OCI-LY7 (cell line): ENCODE data around the gene NAA30. TPM values are rescaled to one million over a fixed set of nuclear protein-coding genes. Genes with fewer than 3 reads are reported as not detected.

Source experiments
- BruUV-seq: library from RNA; stranded (reverse); fragments of 400-500 nt; replicated peaks from 2 replicates; lab custom pipeline; 2021; lab: Mats Ljungman, UMichigan
- CTCF ChIA-PET: fragments of 300-600 bp; sonication (Branson Sonifier 250); formaldehyde crosslinking; loops from one replicate; lab custom pipeline; 2022; ENCODE audit warnings: antibody characterized with exemption; ENCODE audit not compliant: unreplicated experiment; lab: Charles Lee
- POLR2A ChIA-PET: fragments of 300-600 bp; sonication (Branson Sonifier 250); formaldehyde crosslinking; loops from one replicate; lab custom pipeline; 2022; ENCODE audit warnings: antibody characterized with exemption; lab: Charles Lee
- DNase-seq: peaks from one replicate; pipeline ENCODE4 v3.0.0-alpha.2; 2015; ENCODE audit warnings: low spot score
- H2AFZ ChIP-seq: fragments of 200-600 bp; sonication (generic), shearing (Covaris generic); 2 replicates; pipeline ENCODE4 v1.6.1; 2014; ENCODE audit warnings: mild to moderate bottlenecking, antibody characterized with exemption, low read length, moderate library complexity
- H3K27ac ChIP-seq: fragments of 200-600 bp; sonication (generic); 2 replicates; pipeline ENCODE4 v1.5.1; 2014; ENCODE audit warnings: mixed run types, low read depth, mild to moderate bottlenecking, moderate library complexity, low read length, inconsistent platforms; ENCODE audit not compliant: poor library complexity, severe bottlenecking
- H3K36me3 ChIP-seq: fragments of 200-600 bp; sonication (generic); 2 replicates; pipeline ENCODE4 v1.6.1; 2014; ENCODE audit warnings: mild to moderate bottlenecking, antibody characterized with exemption, low read length, moderate library complexity, mixed read lengths; ENCODE audit not compliant: insufficient read depth
- H3K4me1 ChIP-seq: fragments of 200-600 bp; sonication (generic); 2 replicates; pipeline ENCODE4 v1.5.1; 2014; ENCODE audit warnings: mild to moderate bottlenecking, low read length; ENCODE audit not compliant: insufficient read depth, poor library complexity, severe bottlenecking
- H3K4me2 ChIP-seq: fragments of 200-600 bp; sonication (generic); 2 replicates; pipeline ENCODE4 v1.6.1; 2014; ENCODE audit warnings: mild to moderate bottlenecking, low read length
- H3K4me3 ChIP-seq: fragments of 200-600 bp; sonication (generic); 2 replicates; pipeline ENCODE4 v1.5.1; 2014; ENCODE audit warnings: mild to moderate bottlenecking, low read depth, low read length; ENCODE audit not compliant: poor library complexity, severe bottlenecking
- H3K79me2 ChIP-seq: fragments of 200-600 bp; sonication (generic); 2 replicates; pipeline ENCODE4 v1.6.1; 2016; ENCODE audit warnings: low read depth, mild to moderate bottlenecking, low read length, moderate library complexity, mixed read lengths; ENCODE audit not compliant: insufficient read depth
- H3K9me2 ChIP-seq: fragments of 200-600 bp; sonication (generic); 2 replicates; pipeline ENCODE4 v1.6.1; 2016; ENCODE audit warnings: mild to moderate bottlenecking, low read length, mixed read lengths; ENCODE audit not compliant: insufficient read depth
- H3K9me3 ChIP-seq: fragments of 200-600 bp; sonication (generic); 2 replicates; pipeline ENCODE4 v1.6.1; 2014; ENCODE audit warnings: mild to moderate bottlenecking, mixed run types, low read length, mixed read lengths
- H4K20me1 ChIP-seq: fragments of 200-600 bp; sonication (generic); 2 replicates; pipeline ENCODE4 v1.6.1; 2014; ENCODE audit warnings: mild to moderate bottlenecking, antibody characterized with exemption, low read length, moderate library complexity, mixed read lengths; ENCODE audit not compliant: insufficient read depth
- EZH2phosphoT487 ChIP-seq: fragments of 200-600 bp; sonication (generic); IDR thresholded peaks from 2 replicates; pipeline ENCODE4 v1.6.1; 2018; ENCODE audit warnings: low read depth, borderline replicate concordance, mild to moderate bottlenecking, mixed run types, antibody characterized with exemption, low read length, moderate library complexity, mixed read lengths
- intact Hi-C: fragments of 100-400 bp; cut with micrococcal nuclease; formaldehyde crosslinking; loops from one replicate; pipeline ENCODE4 v1.10.0; 2022; ENCODE audit not compliant: unreplicated experiment
- total RNA-seq, 2 experiments: library from RNA; depleted of rRNA in 1 of 2; stranded (reverse); fragments of >200 nt in 1 of 2; shearing (Covaris generic) in 1 of 2; gene quantifications; 2 replicates each; pipeline ENCODE4 v1.2.3, GENCODE V29; 2014 to 2022
- TF ChIP-seq, protein P1 (sequence below): fragments of 200-600 bp; sonication (generic); conservative IDR thresholded peaks from 2 replicates; pipeline ENCODE4 v1.5.1; 2014; ENCODE audit warnings: mild to moderate bottlenecking, antibody characterized with exemption, low read length, moderate library complexity, mixed read lengths

NAA30 gene
- total RNA-seq, 2 experiments from 2014 or later = 7.4 to 18.1 TPM

DNA sequence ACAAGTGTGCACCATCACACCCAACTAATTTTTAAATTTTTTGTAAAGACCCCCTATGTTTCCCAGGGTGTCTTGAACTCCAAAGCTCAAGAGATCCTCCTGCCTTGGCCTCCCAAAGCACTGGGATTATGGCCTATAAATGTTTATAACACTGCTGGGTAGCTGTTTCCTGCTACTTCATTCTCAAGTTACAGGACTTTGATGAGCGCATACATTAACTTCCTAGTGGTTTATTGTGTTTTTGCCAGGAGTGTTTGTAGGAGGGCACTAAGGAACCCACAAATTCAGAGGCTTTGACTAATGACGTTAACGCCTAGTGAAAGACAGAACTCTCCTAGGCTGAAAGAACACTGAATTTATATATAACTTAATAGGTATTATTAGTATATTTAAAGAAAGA, 15.2 kb upstream of the NAA30 start:
- intact Hi-C loops = no loop called here
- H3K79me2 ChIP-seq = no peaks in the 10 kb centered on the region
- H3K36me3 ChIP-seq = no peaks in the 10 kb centered on the region
- no peak for DNase-seq
- no peak overlapping the region for H3K27ac ChIP-seq
- ChIA-PET POLR2A (no interaction called here), CTCF (no interaction called here)
- H3K4me3 ChIP-seq = no peak overlapping the region
- no peak overlapping the region for H2AFZ ChIP-seq
- H4K20me1 ChIP-seq = no peaks in the 10 kb centered on the region
- H3K9me3 ChIP-seq = no peaks in the 10 kb centered on the region
- no peaks in the 10 kb centered on the region for H3K4me1 ChIP-seq
- BruUV-seq = no TSS peak
- TF ChIP-seq, protein P1, sequence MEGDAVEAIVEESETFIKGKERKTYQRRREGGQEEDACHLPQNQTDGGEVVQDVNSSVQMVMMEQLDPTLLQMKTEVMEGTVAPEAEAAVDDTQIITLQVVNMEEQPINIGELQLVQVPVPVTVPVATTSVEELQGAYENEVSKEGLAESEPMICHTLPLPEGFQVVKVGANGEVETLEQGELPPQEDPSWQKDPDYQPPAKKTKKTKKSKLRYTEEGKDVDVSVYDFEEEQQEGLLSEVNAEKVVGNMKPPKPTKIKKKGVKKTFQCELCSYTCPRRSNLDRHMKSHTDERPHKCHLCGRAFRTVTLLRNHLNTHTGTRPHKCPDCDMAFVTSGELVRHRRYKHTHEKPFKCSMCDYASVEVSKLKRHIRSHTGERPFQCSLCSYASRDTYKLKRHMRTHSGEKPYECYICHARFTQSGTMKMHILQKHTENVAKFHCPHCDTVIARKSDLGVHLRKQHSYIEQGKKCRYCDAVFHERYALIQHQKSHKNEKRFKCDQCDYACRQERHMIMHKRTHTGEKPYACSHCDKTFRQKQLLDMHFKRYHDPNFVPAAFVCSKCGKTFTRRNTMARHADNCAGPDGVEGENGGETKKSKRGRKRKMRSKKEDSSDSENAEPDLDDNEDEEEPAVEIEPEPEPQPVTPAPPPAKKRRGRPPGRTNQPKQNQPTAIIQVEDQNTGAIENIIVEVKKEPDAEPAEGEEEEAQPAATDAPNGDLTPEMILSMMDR = no peak
- no peak for TF ChIP-seq EZH2phosphoT487
- no peaks in the 10 kb centered on the region for H3K9me2 ChIP-seq
- H3K4me2 ChIP-seq = no peak overlapping the region

DNA sequence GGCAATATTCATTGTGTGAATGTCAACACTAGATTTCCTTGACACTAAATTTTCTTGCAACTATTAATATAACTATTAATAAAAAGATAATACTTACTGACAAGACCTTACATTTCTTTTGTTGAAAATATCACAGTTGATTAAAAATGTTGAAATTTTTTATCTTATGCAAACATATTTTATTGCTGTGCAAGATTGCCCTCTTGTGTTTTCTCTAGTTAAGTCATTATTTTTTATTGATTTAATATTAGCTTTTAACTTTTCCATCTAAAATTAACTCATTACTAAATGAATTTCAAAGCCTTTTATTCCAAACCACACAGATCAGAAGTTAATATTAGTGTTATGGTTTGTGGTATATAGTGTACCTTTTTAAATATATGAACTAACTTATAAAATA, 11.7 kb upstream of the NAA30 start:
- no peak overlapping the region for H3K4me2 ChIP-seq
- POLR2A ChIA-PET = interaction anchor here (0.6 to 0.9 kb wide), 2 partner anchors 11 to 16 kb away, joined by 4 read pairs; no protein-coding TSS in a partner anchor
- no peak overlapping the region for H2AFZ ChIP-seq
- H3K27ac ChIP-seq = no peak overlapping the region
- intact Hi-C loops = no loop called here
- CTCF ChIA-PET = no interaction called here
- no peaks in the 10 kb centered on the region for H3K9me3 ChIP-seq
- TF ChIP-seq, protein P1 = peak; percentile 58
- TF ChIP-seq EZH2phosphoT487 = no peak
- H3K4me3 ChIP-seq = no peak overlapping the region
- no peaks in the 10 kb centered on the region for H4K20me1 ChIP-seq
- H3K36me3 ChIP-seq = no peaks in the 10 kb centered on the region
- no TSS peak for BruUV-seq
- H3K9me2 ChIP-seq = no peaks in the 10 kb centered on the region
- no peaks in the 10 kb centered on the region for H3K4me1 ChIP-seq
- no peak for DNase-seq
- H3K79me2 ChIP-seq = no peaks in the 10 kb centered on the region

DNA sequence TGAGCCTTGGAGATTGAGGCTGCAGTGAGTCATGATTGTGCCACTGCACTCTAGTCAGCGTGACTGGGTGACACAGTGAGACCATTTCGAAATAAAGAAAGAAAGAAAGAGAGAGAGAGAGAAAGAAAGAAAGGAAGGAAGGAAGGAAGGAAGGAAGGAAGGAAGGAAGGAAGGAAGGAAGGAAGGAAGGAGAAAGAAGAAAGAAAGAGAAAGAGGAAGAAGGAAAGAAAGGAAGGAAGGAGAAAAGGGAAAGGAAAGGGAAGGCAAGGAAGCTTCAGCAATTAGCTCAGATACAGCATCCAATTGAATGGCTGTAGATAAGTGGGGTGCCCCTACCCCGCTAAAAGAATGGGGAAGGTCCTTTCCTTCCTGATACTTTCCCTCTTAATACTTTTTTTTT, 9.5 kb upstream of the NAA30 start:
- no peaks in the 10 kb centered on the region for H3K9me3 ChIP-seq
- no peaks in the 10 kb centered on the region for H3K4me1 ChIP-seq
- BruUV-seq = no TSS peak
- no peaks in the 10 kb centered on the region for H3K79me2 ChIP-seq
- H4K20me1 ChIP-seq = no peaks in the 10 kb centered on the region
- H3K36me3 ChIP-seq = no peaks in the 10 kb centered on the region
- intact Hi-C loops = no loop called here
- H3K9me2 ChIP-seq = no peaks in the 10 kb centered on the region
- no peak for DNase-seq
- no peak overlapping the region for H3K4me3 ChIP-seq
- CTCF ChIA-PET = no interaction called here
- H3K4me2 ChIP-seq = no peak overlapping the region
- no peak for TF ChIP-seq EZH2phosphoT487
- TF ChIP-seq, protein P1 = no peak
- POLR2A ChIA-PET = interaction anchor here (0.8 to 0.9 kb wide), 3 partner anchors 9 to 105 kb away, joined by 3 to 4 read pairs (median 3); partner anchors contain the start of gene NAA30
- no peak overlapping the region for H3K27ac ChIP-seq
- H2AFZ ChIP-seq = no peak overlapping the region
